Mammary epithelial cell (primary cell): ENCODE data around the gene HOXA10.

Experiments used
- CTCF ChIP-seq, 2 donors: IDR thresholded peaks in 1 of 2; conservative IDR thresholded peaks in 1 of 2; 2 replicates each; pipeline ENCODE4 v1.5.1; 2011 to 2012; ENCODE audit warnings: inconsistent platforms in 2 of 2, low read length in 2 of 2, mild to moderate bottlenecking in 2 of 2, control low read depth in 1 of 2, low read depth in 1 of 2; ENCODE audit not compliant: insufficient read depth in 1 of 2; ENCODE audit errors: extremely low read depth in 1 of 2
- EZH2 ChIP-seq: IDR thresholded peaks from 2 replicates; pipeline ENCODE4 v1.6.1; 2012; ENCODE audit warnings: low read length, inconsistent platforms, borderline replicate concordance

DNA sequence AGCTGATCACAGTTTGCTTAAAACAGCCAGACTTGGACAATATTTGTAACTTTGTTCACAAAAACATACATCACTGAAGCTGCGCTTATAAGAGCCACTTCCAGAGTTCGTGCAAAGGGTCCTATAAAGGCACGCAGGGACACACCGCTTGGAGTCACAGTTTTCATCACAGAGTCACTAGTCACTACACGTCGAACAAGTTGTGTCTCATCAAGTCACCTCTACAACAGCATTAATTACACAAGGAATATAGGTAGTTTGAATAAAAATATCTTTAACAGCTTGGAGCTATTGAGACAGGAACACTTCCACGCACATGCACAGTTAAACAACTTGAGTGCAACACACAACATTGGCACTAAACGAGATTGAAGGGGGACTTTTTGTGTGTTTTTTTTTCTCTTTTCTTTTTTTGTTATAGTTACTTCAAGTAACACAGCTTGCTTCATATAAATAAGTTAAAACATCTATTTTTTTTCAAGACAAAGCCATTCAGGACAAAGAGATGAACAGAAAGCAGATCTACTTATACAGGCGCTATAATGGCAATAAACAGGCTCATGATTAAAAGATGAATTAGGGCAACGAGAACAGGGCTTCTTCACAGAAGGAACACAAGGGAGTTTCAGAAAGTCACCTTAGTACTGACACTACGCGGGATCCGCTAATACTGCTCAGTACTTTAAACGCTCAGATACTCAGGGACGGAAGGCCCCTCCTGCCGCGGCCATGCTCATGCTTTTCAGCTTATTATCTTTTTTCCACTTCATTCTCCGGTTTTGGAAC, 32.8 kb downstream of the HOXA10 start:
- no peak for TF ChIP-seq CTCF (conservative IDR thresholded peaks at IDR 0.05 in 1 of 2, IDR thresholded peaks at IDR 0.05 in 1 of 2; ENCODE audit: extremely low read depth in 1 of 2, insufficient read depth in 1 of 2, low read depth in 1 of 2, low read length in 2 of 2)
- no peak for TF ChIP-seq EZH2
